HG03439 (cell line): ENCODE data around the gene TRPM3.

Experiments
- ATAC-seq: cut with Tn5 transposase; IDR thresholded peaks from one replicate; pipeline ENCODE4 v1.9.1; 2021; ENCODE audit warnings: mild to moderate bottlenecking, moderate library complexity; ENCODE audit not compliant: unreplicated experiment

Gene TRPM3

DNA sequence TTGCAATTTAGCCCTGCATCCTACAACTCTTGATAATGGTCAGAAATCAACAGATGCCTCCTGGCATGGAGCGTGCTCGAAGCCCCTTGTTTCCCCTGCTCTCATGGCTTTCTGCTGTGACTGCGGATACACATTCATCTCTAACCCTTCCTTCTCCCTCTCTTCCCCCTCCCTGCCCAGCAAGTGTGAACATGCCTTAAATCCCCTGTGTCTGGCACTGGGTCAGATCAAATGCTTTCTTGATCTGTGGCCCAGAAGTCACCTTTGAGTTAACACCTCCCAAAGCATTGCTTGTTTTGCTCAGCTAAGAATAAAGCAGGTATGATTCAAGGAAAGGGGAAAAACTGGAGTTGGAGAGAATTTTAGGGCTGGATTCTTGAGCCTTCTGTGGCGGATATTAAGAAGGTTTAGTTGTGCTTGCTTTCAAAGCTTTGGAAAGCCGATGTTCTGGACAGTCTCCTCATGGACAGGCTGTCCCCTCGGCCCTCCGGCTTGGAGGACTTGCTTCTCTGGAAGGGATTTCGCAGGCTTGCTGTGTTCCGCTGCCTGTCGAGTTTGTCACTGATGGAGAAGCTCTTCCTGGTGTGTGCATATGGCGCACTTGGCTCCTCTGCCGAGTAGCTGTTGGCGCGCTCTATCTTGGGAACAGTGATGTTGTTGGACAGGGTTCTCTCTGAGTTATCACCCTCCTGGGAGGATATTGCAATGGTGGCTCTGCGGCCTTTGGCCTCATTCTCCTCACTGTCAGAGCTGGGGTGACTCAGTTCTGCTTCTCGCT, 585.7 kb downstream of the TRPM3 start:
- no peak for ATAC-seq

DNA sequence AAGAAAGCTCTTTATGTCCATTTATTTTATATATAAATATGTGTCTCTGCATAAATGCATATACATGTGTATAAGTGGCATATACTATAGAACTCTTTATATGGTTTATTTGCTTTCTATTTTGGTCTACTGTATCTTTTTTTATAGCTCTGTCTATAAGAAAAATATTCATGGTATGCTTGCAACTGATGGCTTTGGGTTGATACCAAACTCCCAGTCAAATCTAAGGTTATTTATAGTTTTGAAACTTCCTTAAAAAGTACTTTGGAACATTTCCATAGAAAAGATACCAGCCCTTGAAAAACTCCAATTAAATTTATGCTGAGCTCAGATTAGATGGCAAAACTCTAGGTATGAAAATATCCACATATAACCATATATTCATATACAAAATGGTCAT, 587.0 kb downstream of the TRPM3 start:
- no peak for ATAC-seq

DNA sequence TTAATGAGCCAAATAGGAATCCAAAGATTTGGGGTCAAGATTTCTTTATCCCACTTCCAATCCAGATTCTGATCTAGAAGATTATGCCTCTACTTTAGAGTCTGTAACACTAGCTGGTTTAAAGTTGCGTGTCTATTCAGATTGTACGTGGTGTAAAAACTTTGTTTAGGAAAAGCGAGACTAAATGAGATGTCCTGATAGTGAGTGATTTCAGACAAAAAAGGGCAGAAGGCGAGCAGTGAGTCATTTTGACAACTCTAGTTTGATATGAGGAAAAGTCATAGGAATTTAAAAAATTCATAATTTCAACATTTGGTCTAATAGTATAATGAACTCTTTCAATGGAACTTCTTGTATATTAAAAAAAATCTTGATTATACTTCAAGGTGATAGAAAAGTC, 587.4 kb downstream of the TRPM3 start:
- ATAC-seq = no peak

DNA sequence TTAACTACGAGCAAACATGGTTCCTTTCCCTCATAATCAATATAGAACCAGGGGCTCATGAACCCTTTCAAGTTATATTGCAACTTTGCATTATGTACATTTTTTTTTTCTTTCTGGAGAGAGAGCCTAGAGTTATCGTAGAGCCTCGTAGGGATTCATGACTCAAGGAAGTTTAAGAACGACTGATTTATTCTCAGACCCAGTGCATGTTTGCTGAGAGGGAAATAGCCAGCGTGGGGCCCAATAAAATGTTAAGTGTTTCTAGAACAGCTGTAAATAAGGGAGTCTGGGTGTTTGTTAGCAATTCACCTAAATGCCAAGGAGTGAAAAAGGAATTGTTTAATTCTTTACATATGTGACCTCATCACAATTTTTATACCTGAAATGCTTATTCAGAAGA, 587.9 kb downstream of the TRPM3 start:
- ATAC-seq = no peak

DNA sequence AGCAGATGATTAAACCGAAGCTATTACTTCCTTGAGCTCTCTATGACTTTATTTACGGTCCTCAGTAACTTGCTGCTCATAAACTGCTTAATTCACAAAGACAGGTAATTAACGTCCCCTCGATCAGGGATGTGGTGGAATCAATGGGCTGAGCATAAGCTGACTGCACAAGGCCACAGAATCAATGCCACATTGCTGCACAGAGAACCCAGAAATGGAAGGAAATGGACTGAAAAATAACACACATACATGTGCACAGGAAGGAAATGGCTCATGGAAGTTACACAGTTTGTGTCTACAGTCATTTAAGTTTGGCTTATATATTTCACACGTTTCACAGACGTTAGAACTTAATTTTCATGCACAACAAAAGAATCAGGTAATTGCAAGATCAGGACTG, 588.7 kb downstream of the TRPM3 start:
- ATAC-seq = no peak

DNA sequence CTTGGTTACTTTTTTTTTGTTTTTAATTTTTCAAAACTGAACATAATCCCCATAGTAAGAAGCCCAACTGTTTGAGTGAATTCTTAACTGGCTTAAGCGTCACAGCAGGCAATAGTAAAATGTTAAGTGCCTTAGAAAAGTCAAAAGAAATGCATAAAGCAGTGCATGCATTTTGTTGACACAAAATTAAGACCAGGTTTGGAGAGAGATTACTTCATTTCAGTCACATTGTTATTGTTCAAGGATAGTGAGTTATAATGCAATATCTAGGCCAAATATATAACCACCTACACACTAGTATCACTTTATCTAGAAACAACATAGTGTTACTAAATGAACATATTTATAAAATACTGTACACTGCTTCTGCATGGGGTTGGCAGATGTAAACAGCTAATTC, 590.1 kb downstream of the TRPM3 start:
- no peak for ATAC-seq

DNA sequence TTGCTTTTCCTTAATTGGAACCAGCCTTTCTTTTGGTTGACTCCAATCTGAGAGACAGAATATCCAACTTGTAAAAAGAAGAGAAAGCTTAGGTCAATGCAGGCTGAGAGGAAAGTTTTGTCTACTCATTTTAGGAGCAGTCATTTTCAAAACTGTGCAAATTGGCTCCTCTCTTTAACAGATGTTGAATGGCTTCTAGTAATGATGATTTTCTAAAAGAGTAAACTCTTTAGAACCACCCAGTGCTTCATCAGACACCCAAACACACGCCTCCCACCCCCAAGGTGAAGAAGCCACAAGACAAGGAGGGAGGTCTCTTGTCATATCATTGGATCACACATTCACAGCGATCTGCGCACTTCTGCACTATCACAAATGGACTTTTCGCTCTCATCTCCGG, 590.7 kb downstream of the TRPM3 start:
- ATAC-seq = no peak

DNA sequence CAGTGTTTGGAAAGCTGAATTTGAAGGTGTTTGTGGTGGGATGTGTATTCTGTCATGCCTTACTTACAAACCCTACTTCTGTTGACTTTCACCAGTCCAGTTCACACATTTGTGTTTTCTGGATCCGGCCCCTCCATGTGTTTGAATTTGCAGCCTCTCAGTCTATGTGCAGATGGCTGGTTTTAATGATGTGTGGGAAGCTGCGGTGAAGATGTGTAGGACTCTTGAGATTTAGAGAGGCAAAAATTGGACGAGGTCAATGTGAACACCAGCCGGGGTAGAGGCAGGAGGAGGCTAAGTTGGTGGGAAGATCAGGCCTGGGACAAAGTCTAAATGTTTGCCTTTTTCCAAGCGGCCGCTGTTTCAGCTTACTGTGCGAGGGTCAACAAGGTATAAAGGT, 591.6 kb downstream of the TRPM3 start:
- no peak for ATAC-seq

DNA sequence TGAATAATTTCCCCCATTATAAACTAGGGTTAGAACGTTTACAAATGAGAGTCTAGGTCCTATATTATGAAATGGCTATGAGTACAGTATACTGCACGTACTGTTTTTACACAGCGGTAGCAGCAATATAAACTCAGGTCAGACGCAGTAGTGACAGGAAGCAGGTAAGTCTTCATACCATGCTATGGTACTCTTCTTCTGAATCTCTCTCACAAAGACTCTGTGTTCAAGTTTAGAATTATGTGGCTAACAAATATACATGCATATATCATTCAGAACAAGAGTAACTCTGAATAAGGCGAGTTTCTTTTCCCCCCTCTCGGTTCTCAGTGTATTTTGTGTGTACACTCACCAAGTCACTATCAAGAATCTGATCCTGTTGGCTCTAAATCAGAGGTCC, 592.0 kb downstream of the TRPM3 start:
- ATAC-seq = no peak

DNA sequence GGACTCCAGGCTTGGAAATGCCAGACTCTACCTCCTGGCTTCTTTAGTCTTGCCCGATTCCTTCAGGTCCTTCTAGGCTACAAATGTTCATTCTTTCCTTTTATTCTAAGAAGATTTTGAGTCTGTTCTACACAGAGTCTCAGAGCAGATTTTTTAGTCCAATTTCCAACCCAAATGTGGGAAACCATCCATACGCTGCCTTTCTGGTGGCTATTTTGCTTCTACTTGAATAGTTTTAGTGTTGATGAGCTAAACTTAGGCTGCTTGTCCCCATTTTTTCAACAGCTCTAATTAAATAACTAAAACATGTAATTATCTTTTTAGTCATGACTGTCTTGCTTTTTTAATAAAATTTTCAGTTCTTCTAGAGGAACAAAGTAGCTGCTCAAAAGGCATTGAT, 594.5 kb downstream of the TRPM3 start:
- ATAC-seq = no peak

DNA sequence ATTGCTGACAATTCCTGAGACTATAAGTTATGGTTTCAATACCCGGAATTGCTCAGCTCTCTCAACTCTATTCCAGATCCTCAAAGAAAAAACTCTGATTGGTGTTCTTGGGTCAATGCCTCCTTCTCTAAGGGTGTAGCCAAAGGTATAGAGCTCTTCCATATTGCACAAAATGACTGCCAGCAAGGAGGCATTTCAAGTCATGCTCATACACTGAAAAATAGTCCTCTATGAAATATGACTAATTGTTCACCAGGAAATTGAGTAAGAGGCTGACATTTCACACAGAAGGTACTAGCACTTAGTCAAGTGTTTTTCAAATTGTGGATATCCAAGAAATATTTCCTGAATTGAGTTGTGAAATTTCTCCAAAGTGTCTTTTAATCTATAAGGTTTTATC, 595.9 kb downstream of the TRPM3 start:
- no peak for ATAC-seq

DNA sequence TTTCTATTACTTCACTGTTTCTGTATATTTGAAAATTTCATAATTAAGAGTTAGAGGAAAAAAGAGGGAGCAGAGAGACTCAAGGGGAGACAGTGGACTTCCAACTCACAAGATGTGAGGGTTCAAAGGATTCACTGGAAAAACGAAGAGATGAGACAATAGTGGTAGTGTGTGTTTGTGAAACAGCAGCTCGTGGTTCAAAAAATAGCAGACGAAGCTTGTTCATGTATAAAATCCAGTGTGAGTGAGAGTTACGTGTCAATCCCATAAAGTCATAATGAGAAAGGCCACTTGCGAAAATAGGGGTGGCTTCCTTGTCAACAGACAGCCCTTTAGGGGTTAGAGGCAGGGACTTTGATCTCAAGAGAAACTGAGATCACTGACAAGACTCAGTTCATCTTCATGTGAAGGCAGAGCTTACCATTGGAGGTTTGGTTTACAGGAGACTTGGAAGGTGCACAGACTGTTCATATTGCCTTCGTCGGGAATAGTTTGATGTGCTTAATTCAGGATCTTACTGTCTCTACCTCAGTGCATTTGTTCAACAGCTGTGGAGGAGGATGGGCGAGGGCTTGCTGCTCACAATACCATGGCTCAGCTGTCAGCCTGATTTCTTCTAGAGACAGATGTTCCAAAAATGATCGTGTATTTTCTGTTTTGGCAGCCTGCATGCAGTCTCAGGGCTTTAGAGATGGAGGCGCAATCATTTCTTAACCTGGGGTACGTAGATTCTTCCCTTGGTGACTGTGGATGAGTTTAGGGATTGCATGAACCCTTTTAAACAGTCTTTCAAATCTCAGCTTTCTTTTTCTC, 601.3 kb downstream of the TRPM3 start:
- peak; percentile 78 for ATAC-seq

DNA sequence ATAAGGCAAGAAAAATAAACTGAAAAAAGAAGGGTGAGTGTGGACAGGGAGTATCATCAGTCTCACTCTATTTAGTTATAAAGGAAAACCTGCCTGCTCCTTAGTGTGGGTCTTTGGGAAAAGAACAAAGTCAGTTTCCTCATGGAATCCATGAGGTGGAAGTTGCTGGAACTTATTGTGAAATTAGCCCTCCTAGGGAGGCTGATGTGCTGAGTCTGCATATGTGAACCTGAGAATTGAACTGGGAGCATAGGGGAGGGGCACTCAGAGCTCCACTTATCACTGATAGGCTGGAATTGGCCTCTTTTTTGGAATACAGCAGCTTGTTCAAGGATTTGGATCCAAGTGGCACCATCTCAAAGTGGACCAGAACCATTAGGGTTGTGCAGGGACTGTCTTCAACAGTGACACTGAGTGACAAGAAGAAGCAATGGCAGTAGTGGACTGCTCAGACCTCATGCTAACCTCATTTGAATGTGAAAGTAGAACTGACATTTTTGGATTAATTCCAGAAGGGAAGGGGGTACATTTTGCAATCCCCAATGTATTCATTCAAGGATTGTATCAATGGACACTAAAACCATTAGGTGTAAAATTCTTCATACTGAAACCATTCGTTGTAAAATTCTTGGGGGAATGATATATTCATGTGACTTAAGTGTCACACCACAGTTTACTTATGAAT, 603.4 kb downstream of the TRPM3 start:
- ATAC-seq = no peak

DNA sequence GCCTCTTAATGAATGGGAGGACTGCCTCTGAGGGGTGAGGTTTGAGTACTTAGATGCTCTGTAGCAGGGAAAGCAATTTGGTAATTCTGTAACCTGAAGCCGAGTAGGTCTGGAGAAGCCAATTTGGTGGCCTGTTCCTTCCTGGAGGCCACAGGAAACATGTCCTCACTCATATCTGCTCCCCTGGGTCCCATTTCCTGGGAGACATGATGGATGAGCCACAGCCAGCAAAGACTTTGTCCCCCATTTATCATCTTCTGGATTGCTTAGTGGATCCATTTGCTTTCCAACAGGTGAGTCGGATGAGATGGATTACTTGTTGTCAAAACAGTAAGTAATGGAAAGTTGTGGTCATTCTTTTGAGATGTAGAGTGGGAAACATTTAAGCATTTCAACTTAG, 607.1 kb downstream of the TRPM3 start:
- no peak for ATAC-seq

DNA sequence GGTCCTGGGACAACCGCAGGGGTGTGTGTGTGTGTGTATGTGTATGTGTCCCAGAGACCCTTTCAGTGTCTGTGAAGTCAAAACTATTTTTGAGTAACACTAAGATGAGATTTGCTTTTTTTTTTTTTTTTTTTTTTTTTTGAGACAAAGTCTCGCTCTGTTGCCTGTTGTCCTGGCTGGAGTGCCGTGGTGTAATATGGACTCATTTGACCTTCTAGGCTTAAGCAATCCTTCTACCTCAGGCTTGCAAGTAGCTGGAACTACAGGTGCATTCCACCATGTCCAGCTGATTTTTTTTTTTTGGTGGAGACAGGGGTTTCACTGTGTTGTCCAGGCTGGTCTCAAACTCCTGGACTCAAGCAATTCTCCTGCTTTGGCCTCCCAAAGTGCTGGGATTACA, 609.6 kb downstream of the TRPM3 start:
- ATAC-seq = no peak

DNA sequence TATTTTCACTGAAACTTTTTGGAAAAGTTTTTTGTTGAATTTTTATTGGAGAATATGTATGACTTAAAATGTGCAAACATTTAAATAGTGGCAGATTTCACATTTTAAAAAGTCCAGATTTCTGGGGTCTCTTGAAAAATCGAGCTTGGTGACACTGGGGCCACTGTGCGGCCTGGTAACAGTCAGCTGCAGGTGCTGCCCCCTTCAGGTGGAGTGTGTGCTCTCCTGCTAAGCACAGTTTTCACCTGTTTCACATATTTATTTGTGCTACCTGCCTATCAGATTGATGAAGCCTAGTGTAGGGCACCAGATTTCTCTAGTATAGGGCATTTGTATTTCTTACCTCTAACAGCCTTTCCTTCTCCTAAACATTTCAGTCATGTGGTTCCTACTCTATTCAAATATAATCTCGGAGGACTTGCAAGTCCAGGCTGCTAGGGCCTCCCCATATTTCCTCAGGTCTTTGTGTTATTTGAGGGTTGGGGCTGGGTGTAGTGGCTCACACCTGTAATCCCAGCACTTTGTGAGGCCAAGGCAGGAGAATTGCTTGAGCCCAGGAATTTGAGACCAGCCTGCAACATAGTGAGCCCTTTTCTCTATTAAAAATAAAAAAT, 611.2 kb downstream of the TRPM3 start:
- ATAC-seq = no peak

DNA sequence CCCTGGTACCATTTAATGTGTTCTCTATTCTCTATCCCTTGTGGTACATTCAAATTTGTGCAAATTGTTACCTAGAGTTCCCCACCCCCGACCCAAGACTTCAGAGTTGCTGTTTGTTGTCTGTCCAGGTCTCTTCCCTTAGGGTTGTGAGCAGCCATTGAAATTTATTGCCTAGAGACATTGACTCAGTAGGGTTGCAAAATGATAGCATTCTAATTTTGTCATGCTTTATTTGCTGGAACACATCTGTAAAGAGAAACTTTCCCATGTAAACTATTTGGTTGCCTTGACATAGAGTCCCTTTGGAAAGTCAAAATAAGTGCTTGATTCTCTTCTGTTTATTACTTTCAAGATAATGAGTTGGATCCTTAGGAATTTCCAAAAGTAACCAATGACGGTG, 615.3 kb downstream of the TRPM3 start:
- ATAC-seq = no peak

DNA sequence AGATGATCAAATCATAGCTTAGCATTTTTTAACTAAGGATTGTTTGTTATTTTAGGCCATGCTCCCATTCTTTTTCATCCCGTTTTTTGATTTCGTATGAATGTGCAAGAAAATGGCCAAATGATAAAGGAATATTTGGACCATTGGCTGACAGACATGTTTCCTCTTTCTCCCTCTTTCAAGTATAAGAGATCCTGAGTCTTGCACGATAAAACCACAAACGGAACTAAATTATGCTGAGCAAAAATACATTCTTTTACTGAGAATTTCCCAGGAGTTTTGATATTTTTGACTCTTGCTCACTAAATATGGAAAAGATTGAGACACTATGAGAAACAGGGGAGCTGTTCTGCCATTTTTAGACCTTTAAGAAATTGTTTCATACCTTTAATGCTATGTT, 616.6 kb downstream of the TRPM3 start:
- no peak for ATAC-seq

DNA sequence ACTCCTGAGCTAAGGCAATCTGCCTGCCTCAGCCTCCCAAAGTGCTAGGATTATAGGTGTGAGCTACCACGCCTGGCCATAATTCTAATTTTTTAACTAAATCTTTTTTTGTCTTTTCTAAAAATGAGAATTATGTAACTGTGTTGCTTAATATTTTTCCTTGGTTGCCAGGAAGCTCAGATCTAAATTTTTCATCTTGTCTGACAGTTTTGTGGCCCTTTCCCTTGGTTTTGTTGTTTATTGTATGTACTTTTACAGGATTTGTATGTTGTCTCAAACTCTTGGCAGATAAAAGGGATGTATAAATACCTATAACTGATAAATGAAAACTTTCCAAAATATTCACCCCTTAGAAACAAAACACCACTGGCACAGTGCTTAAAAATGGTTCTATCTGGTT, 618.7 kb downstream of the TRPM3 start:
- ATAC-seq = no peak

DNA sequence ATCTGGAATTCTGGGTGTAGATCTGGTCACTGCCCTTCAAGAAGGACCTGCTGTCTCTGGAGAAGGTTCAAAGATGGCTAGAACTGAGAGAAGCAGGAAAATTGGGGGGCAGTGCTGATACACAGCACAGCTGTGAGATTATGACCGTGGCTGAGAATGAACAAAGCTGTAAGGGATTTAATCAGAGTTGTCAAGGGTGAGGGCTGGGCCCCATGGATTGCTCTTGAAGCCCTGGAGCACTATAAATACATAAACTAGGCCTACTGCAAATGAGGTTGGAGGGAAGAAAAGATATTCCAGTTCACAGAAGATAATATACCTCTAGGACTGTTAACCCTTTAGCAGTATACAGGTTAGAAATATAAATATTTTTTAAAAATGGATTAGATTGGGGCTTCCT, 620.6 kb downstream of the TRPM3 start:
- ATAC-seq = no peak

DNA sequence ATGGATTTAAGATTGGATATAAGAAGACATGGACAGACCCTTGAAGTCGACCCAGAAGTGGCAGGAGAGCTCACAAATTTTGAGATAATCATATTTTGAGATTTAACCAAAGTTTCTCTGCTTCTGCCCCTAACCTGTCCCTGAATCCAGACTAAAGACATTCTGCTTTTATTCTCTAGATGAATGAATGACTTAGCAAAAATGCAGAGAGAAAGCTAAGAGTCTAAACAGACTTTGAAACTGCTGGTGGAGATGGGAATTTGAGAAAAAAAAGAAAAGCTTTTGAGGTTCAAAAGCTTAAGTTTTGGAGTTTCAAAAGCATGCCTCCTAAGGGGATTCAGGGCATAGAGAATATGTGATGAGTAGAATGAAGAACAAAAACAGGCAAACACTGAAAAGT, 621.8 kb downstream of the TRPM3 start:
- no peak for ATAC-seq

DNA sequence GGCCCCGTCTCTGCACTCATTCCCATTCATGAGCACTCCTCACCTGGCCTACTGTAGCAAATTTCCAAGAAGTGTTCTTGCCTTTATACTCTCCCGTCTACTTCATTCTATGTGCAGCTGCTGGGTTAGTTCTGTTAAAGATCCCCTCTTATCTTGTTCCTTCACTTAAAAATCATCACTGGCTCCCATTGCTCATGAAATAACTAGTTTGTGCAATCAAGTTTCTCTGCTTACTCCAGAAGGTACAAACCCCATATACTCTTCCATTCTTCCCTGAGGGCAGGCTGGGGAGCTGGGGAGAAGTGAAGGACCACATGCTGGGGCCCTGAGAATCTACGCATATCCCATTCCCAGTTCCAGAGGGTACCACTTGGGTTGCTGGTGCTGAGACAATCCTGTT, 622.6 kb downstream of the TRPM3 start:
- ATAC-seq = no peak
